Uterus (tissue), 2 donors: ENCODE results near the gene MND1.

Source experiments
- CTCF ChIP-seq, 4 experiments: fragments of 200-600 bp in 2 of 4; fragments of 450-650 bp in 2 of 4; sonication (generic) in 2 of 4; IDR thresholded peaks; one replicate each; pipeline ENCODE4 v1.5.1; 2016 to 2019; ENCODE audit warnings: antibody characterized with exemption in 4 of 4, mild to moderate bottlenecking in 2 of 4, moderate library complexity in 1 of 4
- POLR2A ChIP-seq, 2 donors: fragments of 450-650 bp; IDR thresholded peaks; one replicate each; pipeline ENCODE4 v1.6.1; 2016; ENCODE audit warnings: antibody characterized with exemption in 2 of 2, mild to moderate bottlenecking in 1 of 2, moderate library complexity in 1 of 2

- TF ChIP-seq CTCF (IDR thresholded peaks at IDR 0.05) (no peak), POLR2A (IDR thresholded peaks at IDR 0.05) (no peak)
Measured at GRCh38 chr4:153385784-153386183, 41.3 kb downstream of the MND1 start.
